WI38 (cell line): ENCODE results near the gene PSMB7.

Experiments
- H3K4me3 ChIP-seq: 2 replicates; pipeline ENCODE4 v1.5.1; 2011; ENCODE audit warnings: low read depth, mild to moderate bottlenecking, control low read depth, low read length
- TF ChIP-seq, protein P1 (sequence below): IDR thresholded peaks from 2 replicates; pipeline ENCODE4 v1.5.1; 2012; ENCODE audit warnings: low read depth, mild to moderate bottlenecking, control low read depth, low read length

Gene PSMB7

DNA sequence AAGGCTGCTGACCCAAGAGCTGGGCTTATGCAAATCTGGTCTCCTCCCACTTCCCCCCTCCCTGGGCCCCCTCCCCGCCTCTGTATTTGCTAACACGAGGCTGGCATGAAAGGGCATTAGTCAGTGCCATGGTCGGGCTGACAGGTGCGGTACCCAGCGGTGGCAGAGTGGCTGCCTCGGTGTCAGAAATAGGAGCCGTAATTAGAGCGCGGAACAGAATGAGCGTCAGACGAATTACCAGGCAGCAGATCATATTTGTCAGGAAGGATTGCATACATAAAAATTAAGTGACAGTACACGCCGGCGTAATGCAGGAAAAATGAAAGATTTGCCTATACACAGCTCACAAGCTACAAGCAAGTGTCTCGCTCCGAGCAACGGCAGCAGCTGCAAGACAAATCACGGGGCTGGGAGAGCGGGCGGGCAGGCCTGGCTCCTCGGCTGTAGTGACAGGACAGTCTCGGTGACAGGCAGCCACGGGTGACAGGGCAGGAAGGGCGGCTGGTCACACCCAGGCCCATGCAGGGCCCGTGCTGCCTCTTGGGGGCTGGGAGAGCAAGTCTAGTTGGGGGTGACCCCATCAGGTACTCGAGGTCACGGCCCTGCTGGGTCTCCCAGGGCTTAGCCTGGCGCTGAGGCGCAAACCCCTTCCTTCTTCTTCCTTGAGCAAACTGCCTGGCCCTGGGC lies 85.1 kb downstream of the PSMB7 start:
- no peak overlapping the region for H3K4me3 ChIP-seq
- TF ChIP-seq, protein P1, sequence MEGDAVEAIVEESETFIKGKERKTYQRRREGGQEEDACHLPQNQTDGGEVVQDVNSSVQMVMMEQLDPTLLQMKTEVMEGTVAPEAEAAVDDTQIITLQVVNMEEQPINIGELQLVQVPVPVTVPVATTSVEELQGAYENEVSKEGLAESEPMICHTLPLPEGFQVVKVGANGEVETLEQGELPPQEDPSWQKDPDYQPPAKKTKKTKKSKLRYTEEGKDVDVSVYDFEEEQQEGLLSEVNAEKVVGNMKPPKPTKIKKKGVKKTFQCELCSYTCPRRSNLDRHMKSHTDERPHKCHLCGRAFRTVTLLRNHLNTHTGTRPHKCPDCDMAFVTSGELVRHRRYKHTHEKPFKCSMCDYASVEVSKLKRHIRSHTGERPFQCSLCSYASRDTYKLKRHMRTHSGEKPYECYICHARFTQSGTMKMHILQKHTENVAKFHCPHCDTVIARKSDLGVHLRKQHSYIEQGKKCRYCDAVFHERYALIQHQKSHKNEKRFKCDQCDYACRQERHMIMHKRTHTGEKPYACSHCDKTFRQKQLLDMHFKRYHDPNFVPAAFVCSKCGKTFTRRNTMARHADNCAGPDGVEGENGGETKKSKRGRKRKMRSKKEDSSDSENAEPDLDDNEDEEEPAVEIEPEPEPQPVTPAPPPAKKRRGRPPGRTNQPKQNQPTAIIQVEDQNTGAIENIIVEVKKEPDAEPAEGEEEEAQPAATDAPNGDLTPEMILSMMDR = no peak

DNA sequence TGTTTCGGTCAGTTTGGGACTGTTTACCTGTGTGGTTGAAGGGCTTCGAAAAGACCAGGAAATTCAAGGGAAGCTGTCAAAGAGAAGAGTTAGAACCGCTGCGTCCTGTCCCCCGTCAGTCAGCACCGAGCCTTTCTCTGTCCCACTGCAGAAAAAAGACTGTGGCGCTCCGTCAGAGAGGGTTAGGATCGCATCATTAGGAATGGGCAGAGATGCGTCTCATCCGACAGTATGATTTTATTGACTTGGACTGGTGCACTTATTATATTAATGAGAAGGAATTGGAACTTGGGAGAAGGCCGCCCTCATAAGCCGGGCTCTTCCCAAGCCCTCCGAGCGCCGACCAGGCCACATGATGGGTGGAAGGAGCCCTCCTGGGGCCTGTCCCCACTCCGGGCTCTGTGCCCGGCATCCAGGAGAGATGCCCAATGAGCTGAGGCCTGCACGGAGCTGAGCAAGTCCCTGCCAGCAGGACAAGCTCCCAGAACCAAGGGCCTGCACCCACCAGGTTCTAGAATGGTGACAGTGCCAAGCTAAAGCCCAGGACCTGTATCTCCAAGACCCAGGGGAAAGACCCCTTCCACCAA lies 85.9 kb downstream of the PSMB7 start:
- TF ChIP-seq, protein P1 = no peak
- H3K4me3 ChIP-seq = no peak overlapping the region

DNA sequence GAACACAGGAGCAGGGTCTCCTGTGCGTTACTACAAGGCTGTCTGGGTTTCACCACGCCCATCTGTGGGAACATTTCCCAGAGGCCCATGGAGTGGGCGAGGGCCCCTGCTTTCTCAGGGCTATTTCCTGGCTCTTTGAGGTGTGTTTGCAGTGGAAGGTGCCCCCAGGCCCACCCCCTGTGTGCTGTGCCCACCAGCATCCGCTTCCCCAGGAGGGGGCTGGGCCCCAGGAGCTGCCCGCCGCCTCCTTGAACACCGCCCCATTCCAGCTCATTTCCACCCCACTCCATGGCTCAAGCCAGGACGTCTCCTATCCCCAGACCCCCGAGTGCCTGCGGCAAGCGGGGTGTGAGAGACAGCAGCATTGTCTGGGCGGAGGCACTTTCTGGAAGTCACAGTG lies 87.0 kb downstream of the PSMB7 start:
- H3K4me3 ChIP-seq = no peak overlapping the region
- TF ChIP-seq, protein P1 = no peak

DNA sequence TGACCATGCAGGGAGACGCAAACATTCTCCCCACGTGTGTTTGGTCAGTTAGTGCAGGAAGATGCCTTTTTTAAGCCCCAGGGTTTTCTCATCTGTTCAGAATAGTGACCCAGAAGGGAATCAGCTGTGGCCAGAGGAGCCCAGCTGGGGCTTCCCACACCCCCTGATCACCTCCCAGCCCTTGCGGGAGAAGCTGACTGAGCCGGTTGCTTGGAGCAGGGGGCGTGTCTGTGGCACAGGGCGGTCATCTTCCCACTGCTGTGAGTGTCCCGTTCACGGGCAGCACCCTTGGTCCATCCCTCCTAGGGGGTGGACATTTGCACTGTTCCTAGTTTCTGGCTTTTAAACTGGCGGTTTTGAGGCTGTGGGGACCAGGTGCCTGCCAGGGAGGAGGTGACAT lies 87.8 kb downstream of the PSMB7 start:
- TF ChIP-seq, protein P1 = no peak

DNA sequence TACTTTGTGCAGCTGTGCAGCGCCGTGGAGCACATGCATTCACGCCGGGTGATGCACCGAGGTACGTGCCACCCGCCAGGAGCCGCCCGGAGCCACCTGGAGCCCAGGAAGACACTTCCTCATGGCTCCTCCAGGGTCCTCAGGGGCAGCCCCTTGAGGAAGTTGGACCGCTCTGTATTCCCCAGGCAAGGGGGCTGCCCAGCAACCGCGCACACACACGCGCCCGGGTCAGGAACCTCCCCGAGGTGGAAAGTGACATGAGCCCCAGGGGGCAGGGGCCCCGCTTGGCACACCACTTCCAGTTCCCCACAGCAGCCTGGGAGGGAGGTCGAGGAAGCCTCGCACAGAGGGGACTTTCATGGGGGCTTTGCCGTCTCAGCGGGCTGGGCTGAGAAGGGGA lies 88.9 kb downstream of the PSMB7 start:
- no peak overlapping the region for H3K4me3 ChIP-seq
- TF ChIP-seq, protein P1 = no peak

More for the DNA sequence above, 87.8 kb downstream of the PSMB7 start:
- no peak overlapping the region for H3K4me3 ChIP-seq

DNA sequence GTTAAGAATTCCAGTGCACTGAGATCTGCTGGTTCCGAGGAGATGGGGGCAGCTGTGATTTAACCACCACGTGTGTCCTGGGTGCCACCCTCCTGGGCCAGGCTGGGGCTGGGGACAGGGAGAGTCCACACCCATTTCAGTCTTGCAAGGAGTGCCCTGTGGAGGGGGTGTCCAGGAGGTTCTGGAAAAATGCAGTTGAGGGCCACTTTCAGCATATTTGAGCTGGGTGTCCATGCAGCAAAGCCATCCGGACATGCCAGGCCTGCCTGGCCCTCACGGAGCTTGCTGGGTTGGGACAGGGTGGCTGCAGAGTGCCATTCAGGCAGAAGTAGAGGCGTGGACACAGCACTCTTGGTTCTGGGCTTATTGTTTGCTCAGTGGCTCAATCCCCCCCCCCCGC lies 89.4 kb downstream of the PSMB7 start:
- TF ChIP-seq, protein P1 = no peak
- no peak overlapping the region for H3K4me3 ChIP-seq

DNA sequence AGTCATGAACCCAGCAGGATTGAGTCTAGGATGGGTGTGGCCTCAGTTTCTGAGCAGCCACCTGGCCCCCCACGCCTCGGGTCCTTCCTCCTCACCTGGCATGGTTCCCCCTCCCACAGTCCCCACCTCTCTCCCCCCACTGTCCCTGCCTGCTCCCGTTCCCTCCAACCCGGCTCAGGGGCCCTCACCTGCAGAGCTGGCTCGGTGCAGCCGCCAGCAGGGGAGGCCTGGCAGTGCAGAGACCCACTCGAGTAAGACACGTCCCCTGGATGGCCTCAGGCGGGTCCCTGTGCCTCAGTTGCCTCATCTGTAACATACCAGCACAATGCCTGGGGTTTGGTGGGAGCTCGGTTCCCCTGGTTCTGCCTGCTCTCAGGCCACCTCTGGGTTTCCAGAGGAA lies 91.3 kb downstream of the PSMB7 start:
- H3K4me3 ChIP-seq = no peak overlapping the region
- TF ChIP-seq, protein P1 = no peak
